Body of pancreas (tissue), 4 donors: ENCODE data around the gene PEX16. TPM values are rescaled to one million over a fixed set of nuclear protein-coding genes. Genes with fewer than 3 reads are reported as not detected.

Source experiments
- ATAC-seq: fragments of 150-250 bp; one replicate; pipeline ENCODE4 v1.9.1; 2016
- DNase-seq, 4 donors: peaks; one replicate each; pipeline ENCODE4 v3.0.0-alpha.2; 2019
- H3K27ac ChIP-seq, 4 donors: fragments of 200-600 bp; sonication (generic); 1 replicate in 3 of 4; 2 replicates in 1 of 4; pipeline versions ENCODE4 v1.5.1 to v1.6.1; 2016 to 2019; ENCODE audit warnings: mild to moderate bottlenecking in 1 of 4, mixed read lengths in 1 of 4, moderate library complexity in 1 of 4
- H3K27me3 ChIP-seq, 2 donors: fragments of 200-600 bp; sonication (generic); one replicate each; pipeline ENCODE4 v1.6.0; 2016; ENCODE audit warnings: mild to moderate bottlenecking in 1 of 2
- H3K36me3 ChIP-seq, 2 donors: fragments of 200-600 bp; sonication (generic); replicated peaks in 1 of 2; 2 replicates each; pipeline ENCODE4 v1.5.1; 2016; ENCODE audit warnings: low read depth in 2 of 2; ENCODE audit not compliant: insufficient read depth in 1 of 2
- H3K4me1 ChIP-seq: fragments of 200-600 bp; sonication (generic); one replicate; pipeline ENCODE4 v1.6.0; 2016
- H3K4me3 ChIP-seq, 2 donors: fragments of 200-600 bp; sonication (generic); 1 replicate in 1 of 2; 2 replicates in 1 of 2; pipeline ENCODE4 v1.5.1; 2016 to 2019
- H3K9me3 ChIP-seq, 3 donors: fragments of 200-600 bp; sonication (generic); 1 replicate in 2 of 3; 2 replicates in 1 of 3; pipeline ENCODE4 v1.5.1; 2016
- POLR2A ChIP-seq, 3 donors: fragments of 450-650 bp; IDR thresholded peaks; one replicate each; pipeline ENCODE4 v1.6.1; 2016; ENCODE audit warnings: antibody characterized with exemption in 3 of 3, mild to moderate bottlenecking in 2 of 3
- WGBS, 2 donors: methylation state at CpG; one replicate each; pipeline ENCODE4 v1.1.5; 2017; 5-methylcytosine and 5-hydroxymethylcytosine counted together
- intact Hi-C: fragments of 100-400 bp; cut with DNase I; formaldehyde crosslinking; loops from one replicate; pipeline ENCODE4 v1.15.1; 2023
- total RNA-seq, 2 donors: library from RNA; depleted of rRNA; stranded (reverse); fragments of >200 nt; gene quantifications; one replicate each; pipeline ENCODE4 v1.1.0, GENCODE V29; 2016
- TF ChIP-seq, protein P1 (sequence below), 7 experiments: fragments of 450-650 bp in 4 of 7; fragments of 200-600 bp in 3 of 7; sonication (generic) in 3 of 7; IDR thresholded peaks; one replicate each; pipeline ENCODE4 v1.5.1; 2016 to 2019; ENCODE audit warnings: antibody characterized with exemption in 7 of 7

The PEX16 gene
- total RNA-seq, 2 donors from 2014 or later = 29.1 to 41.5 TPM

DNA sequence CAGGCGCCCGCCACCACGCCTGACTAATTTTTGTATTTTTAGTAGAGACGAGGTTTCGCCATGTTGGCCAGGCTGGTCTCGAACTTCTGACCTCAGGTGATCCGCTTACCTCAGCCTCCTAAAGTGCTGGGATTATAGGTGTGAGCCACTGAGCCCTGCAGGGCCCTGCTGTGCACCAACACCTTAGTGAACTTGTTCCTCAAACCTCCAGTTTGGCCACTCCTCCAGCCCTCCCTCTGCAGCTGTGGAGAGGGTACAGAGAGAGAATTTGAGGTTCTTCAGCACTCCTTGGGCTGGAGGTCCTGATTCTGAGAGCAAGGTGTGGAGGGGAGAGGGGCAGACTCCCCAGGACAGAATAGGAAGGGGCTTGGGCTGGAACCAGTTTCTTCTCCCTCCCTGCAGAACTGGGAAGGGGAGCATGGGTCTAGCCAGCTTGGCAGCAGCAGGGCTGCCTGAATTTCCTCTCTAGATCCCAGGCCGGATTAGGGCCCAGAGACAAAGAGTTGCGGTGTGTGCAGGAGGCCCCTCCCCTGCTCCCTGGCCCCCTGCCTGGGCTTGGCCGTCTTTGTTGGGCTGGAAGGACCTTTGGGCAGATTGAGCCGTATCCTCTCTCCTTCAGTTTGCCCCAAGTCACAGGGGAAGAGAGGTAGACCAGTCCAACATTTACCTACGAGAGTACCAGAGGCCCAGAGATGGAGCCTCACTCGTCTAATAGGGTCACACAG lies 2.3 kb upstream of the PEX16 start:
- no peak for TF ChIP-seq POLR2A (IDR thresholded peaks at IDR 0.05)
- TF ChIP-seq, protein P1, sequence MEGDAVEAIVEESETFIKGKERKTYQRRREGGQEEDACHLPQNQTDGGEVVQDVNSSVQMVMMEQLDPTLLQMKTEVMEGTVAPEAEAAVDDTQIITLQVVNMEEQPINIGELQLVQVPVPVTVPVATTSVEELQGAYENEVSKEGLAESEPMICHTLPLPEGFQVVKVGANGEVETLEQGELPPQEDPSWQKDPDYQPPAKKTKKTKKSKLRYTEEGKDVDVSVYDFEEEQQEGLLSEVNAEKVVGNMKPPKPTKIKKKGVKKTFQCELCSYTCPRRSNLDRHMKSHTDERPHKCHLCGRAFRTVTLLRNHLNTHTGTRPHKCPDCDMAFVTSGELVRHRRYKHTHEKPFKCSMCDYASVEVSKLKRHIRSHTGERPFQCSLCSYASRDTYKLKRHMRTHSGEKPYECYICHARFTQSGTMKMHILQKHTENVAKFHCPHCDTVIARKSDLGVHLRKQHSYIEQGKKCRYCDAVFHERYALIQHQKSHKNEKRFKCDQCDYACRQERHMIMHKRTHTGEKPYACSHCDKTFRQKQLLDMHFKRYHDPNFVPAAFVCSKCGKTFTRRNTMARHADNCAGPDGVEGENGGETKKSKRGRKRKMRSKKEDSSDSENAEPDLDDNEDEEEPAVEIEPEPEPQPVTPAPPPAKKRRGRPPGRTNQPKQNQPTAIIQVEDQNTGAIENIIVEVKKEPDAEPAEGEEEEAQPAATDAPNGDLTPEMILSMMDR (IDR thresholded peaks at IDR 0.05) = no peak
- 71 to 91% methylated on average over 13 of the region's 13 CpGs for WGBS, 2 donors
- H3K4me3 ChIP-seq = no peak overlapping the region
- H3K36me3 ChIP-seq = peaks cover 0 to 1% of the 10 kb centered on the region in 2 donors
- peak in 3 of 4 donors; percentile 1 to 13 (median 10) for DNase-seq
- intact Hi-C loops = no loop called here
- peaks cover 60% of the 10 kb centered on the region for H3K4me1 ChIP-seq
- no peak for ATAC-seq
- no peaks in the 10 kb centered on the region for H3K27me3 ChIP-seq
- no peaks in the 10 kb centered on the region for H3K9me3 ChIP-seq
- peak overlapping the region in 3 of 4 donors; percentile 90 to 97 (median 97) for H3K27ac ChIP-seq

GRCh38 chr11:45918962-45919675 lies 1.4 kb upstream of the PEX16 start:
- DNase-seq = peak in 1 of 4 donors; percentile 10
- peak overlapping the region in 3 of 4 donors; percentile 93 to 97 (median 96) for H3K27ac ChIP-seq

GRCh38 chr11:45918331-45918941 lies 759 bp upstream of the PEX16 start:
- intact Hi-C loops = no loop called here
- DNase-seq (peak; percentile 86 to 90 (median 87)), ATAC-seq (peak; percentile 49)
- H3K4me1 ChIP-seq = peaks cover 59% of the 10 kb centered on the region
- TF ChIP-seq, protein P1 (IDR thresholded peaks at IDR 0.05) = no peak
- TF ChIP-seq POLR2A (IDR thresholded peaks at IDR 0.05) = peak; percentile 58 to 83 (median 71)
- H3K9me3 ChIP-seq = no peaks in the 10 kb centered on the region
- peak overlapping the region; percentile 82 to 91 for H3K4me3 ChIP-seq
- H3K27me3 ChIP-seq = no peaks in the 10 kb centered on the region
- peak overlapping the region; percentile 93 to 97 (median 96) for H3K27ac ChIP-seq
- WGBS, 2 donors = 0% methylated on average over 38 of the region's 38 CpGs; no CpG with 5 or more reads in 1 of the 2 donors
- peaks cover 8 to 15% of the 10 kb centered on the region in 2 donors for H3K36me3 ChIP-seq

More at GRCh38 chr11:45918962-45919675, 1.4 kb upstream of the PEX16 start:
- Histone ChIP-seq H3K9me3 (no peaks in the 10 kb centered on the region), H3K4me1 (peaks cover 60% of the 10 kb centered on the region), H3K27me3 (no peaks in the 10 kb centered on the region), H3K4me3 (no peak overlapping the region), H3K36me3 (peaks cover 6 to 10% of the 10 kb centered on the region in 2 donors)
- ATAC-seq = no peak
- 62 to 70% methylated on average over 7 of the region's 7 CpGs for WGBS, 2 donors
- intact Hi-C loops = no loop called here
- no peak for TF ChIP-seq POLR2A (IDR thresholded peaks at IDR 0.05)
- TF ChIP-seq, protein P1 (IDR thresholded peaks at IDR 0.05) = no peak

- no peak for TF ChIP-seq POLR2A (IDR thresholded peaks at IDR 0.05)
- TF ChIP-seq, protein P1 (IDR thresholded peaks at IDR 0.05) = no peak
- no peak for DNase-seq
- intact Hi-C loops = no loop called here
- peak overlapping the region; percentile 82 to 91 for H3K4me3 ChIP-seq
- H3K27me3 ChIP-seq = no peaks in the 10 kb centered on the region
- peaks cover 47% of the 10 kb centered on the region for H3K4me1 ChIP-seq
- H3K9me3 ChIP-seq = no peaks in the 10 kb centered on the region
- H3K36me3 ChIP-seq = peaks cover 12 to 20% of the 10 kb centered on the region in 2 donors
- 4 to 5% methylated on average over 7 to 15 of the region's 16 CpGs for WGBS, 2 donors
- no peak for ATAC-seq
- H3K27ac ChIP-seq = peak overlapping the region; percentile 93 to 97 (median 96)
Observed at GRCh38 chr11:45917286-45917622, 423 bp downstream of the PEX16 start.
